Kidney (tissue), 14 donors: ENCODE data around the gene ZNF679. TPM values are rescaled to one million over a fixed set of nuclear protein-coding genes. Genes with fewer than 3 reads are reported as not detected.
A peak's percentile ranks its signal among the peaks of the same experiment; 100 is the strongest.

ENCODE experiments used
- DNase-seq, 5 donors: peaks; one replicate each; pipeline ENCODE4 v3.0.0-alpha.2; 2013 to 2020
- FAIRE-seq: peaks from 2 replicates; lab custom pipeline; 2012; peaks lifted over from hg19 to GRCh38; lab: Jason Lieb, UNC
- H3K27ac ChIP-seq, 2 donors: one replicate each; pipeline ENCODE4 v1.7.0; 2013; ENCODE audit warnings: low read depth in 2 of 2, low read length in 2 of 2, inconsistent platforms in 1 of 2
- H3K27me3 ChIP-seq: one replicate; pipeline ENCODE4 v1.7.1; 2013; ENCODE audit warnings: low read length, inconsistent platforms; ENCODE audit not compliant: control insufficient read depth, insufficient read depth
- H3K36me3 ChIP-seq, 3 donors: one replicate each; pipeline versions ENCODE4 v1.7.0 to v1.7.1; 2013; ENCODE audit warnings: low read length in 3 of 3, control low read depth in 1 of 3, inconsistent platforms in 1 of 3; ENCODE audit not compliant: insufficient read depth in 3 of 3, control insufficient read depth in 2 of 3
- H3K4me1 ChIP-seq, 3 donors: one replicate each; pipeline versions ENCODE4 v1.7.0 to v1.7.1; 2013; ENCODE audit warnings: low read length in 3 of 3, inconsistent platforms in 1 of 3, low read depth in 1 of 3; ENCODE audit not compliant: control insufficient read depth in 2 of 3, insufficient read depth in 2 of 3
- H3K4me3 ChIP-seq, 3 donors: one replicate each; pipeline versions ENCODE4 v1.7.0 to v1.8.1; 2013; ENCODE audit warnings: low read length in 3 of 3, control low read depth in 1 of 3, inconsistent platforms in 1 of 3
- H3K9ac ChIP-seq, 3 donors: one replicate each; pipeline versions ENCODE4 v1.7.0 to v1.7.1; 2013; ENCODE audit warnings: low read length in 3 of 3, control low read depth in 1 of 3, inconsistent platforms in 1 of 3
- H3K9me3 ChIP-seq, 3 donors: one replicate each; pipeline versions ENCODE4 v1.7.0 to v1.7.1; 2013; ENCODE audit warnings: low read length in 3 of 3, control low read depth in 1 of 3, inconsistent platforms in 1 of 3; ENCODE audit not compliant: control insufficient read depth in 2 of 3, insufficient read depth in 1 of 3
- CTCF ChIP-seq: IDR thresholded peaks from 3 replicates; pipeline ENCODE4 v1.5.1; 2012; ENCODE audit warnings: mild to moderate bottlenecking, moderate library complexity, borderline replicate concordance; ENCODE audit not compliant: insufficient read depth; ENCODE audit errors: extremely low read depth
- intact Hi-C: fragments of 100-400 bp; cut with DNase I; formaldehyde crosslinking; loops from one replicate; pipeline ENCODE4 v1.11.1; 2022
- polyA plus RNA-seq: library from polyadenylated mRNA; stranded (reverse); fragments of 350-450 nt; fragmentation: Illumina TruSeq; extraction: RNeasy Lipid Tissue Mini Kit (QIAGEN cat#74804); gene quantifications from one replicate; pipeline ENCODE4 v1.2.3, GENCODE V29; 2014; ENCODE audit warnings: low read depth, low replicate concordance; ENCODE audit not compliant: insufficient read depth
- total RNA-seq: library from RNA; stranded (reverse); fragmentation: NEBNext Ultra II Directional; extraction: Animal tissue kit (Norgen Biotek cat#: 25700); gene quantifications from one replicate; pipeline ENCODE4 v1.2.1, GENCODE V29; 2021
- donor health status: control.
- donor health status: control.
- donor health status: control.
- donor health status: control.
- donor health status: control.
- donor health status: DM: yes; HTN: yes; CAD: no.
- donor health status: Normal renal cell carcinoma (clear cell type).

The ZNF679 gene
- total and polyA plus RNA-seq, 2 donors from 2014 or later, result not detected

GRCh38 chr7:64184376-64184775 is 43.9 kb upstream of the ZNF679 start:
- Histone ChIP-seq H3K9me3 (peaks cover 0 to 2% (median 0%) of the 10 kb centered on the region in 3 donors), H3K27ac (no peak overlapping the region), H3K9ac (no peak overlapping the region), H3K4me1 (no peaks in the 10 kb centered on the region), H3K27me3 (no peaks in the 10 kb centered on the region), H3K4me3 (no peak overlapping the region), H3K36me3 (no peaks in the 10 kb centered on the region)
- no peak for FAIRE-seq
- DNase-seq, result no peak
- no peak for TF ChIP-seq CTCF
- intact Hi-C loops, result loop anchor here (5.0 kb wide), 1 partner anchor 433 kb away; no protein-coding TSS in a partner anchor

- no peak overlapping the region for H3K9ac ChIP-seq
- no peak overlapping the region for H3K4me3 ChIP-seq
- no peaks in the 10 kb centered on the region for H3K27me3 ChIP-seq
- TF ChIP-seq CTCF, result no peak
- intact Hi-C loops, result no loop called here
- FAIRE-seq, result no peak
- H3K36me3 ChIP-seq, result no peaks in the 10 kb centered on the region
- H3K27ac ChIP-seq, result no peak overlapping the region
- no peaks in the 10 kb centered on the region for H3K9me3 ChIP-seq
- peak in 1 of 5 donors; percentile 59 for DNase-seq
- H3K4me1 ChIP-seq, result no peaks in the 10 kb centered on the region
Measured at GRCh38 chr7:64187408-64187807, 40.9 kb upstream of the ZNF679 start.

- Histone ChIP-seq H3K4me3 (no peak overlapping the region), H3K9ac (no peak overlapping the region), H3K27me3 (no peaks in the 10 kb centered on the region), H3K4me1 (no peaks in the 10 kb centered on the region), H3K9me3 (no peaks in the 10 kb centered on the region), H3K27ac (no peak overlapping the region), H3K36me3 (no peaks in the 10 kb centered on the region)
- TF ChIP-seq CTCF, result no peak
- intact Hi-C loops, result no loop called here
- DNase-seq (peak in 1 of 5 donors; percentile 64), FAIRE-seq (no peak)
Measured at GRCh38 chr7:64192148-64192704, 36.0 kb upstream of the ZNF679 start.

- FAIRE-seq (no peak), DNase-seq (no peak)
- intact Hi-C loops, result no loop called here
- no peak for TF ChIP-seq CTCF
- Histone ChIP-seq H3K9me3 (no peaks in the 10 kb centered on the region), H3K27ac (no peak overlapping the region), H3K4me1 (no peaks in the 10 kb centered on the region), H3K9ac (no peak overlapping the region), H3K27me3 (no peaks in the 10 kb centered on the region), H3K36me3 (no peaks in the 10 kb centered on the region), H3K4me3 (no peak overlapping the region)
Measured at GRCh38 chr7:64192775-64193174, 35.5 kb upstream of the ZNF679 start.
